ENCODE results near the gene GP1BA. TPM values are rescaled to one million over a fixed set of nuclear protein-coding genes. Genes with fewer than 3 reads are reported as not detected.

The GP1BA gene
- polyA plus RNA-seq, 1 donor (not counting 4 experiments of a cell fraction or from before 2014, with no cell fraction given): not detected

DNA sequence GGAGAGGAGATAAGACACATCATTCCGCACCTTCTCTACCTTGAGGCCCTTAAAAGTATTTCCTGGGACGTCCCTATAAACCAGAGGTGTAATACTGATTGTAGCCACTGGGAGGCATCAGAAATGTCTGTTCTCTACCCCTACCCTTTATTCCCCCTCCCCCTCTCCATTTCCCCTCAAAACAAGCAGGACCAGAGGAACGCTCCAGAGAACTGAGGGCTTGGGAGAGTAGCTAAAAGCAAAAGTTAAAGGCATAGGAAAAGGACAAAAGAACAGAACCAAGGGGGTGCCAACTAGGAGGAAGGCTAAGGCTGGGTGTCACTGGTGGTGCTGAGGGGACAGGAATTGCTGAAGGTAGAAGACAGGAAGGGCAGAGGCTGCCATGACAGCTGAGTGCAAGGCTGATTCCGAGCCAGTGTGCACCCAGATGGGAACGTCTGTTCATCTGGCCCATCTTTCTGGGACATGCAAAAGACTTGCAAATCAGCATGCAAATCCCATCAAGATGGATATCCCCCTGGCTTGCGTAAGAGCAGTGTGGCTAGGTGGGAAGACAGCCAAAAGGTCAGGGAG, 48.7 kb downstream of the GP1BA start:
- no peaks in the 10 kb centered on the region for H4K20me1 ChIP-seq (ENCODE audit: control insufficient read depth, extremely low read depth, insufficient read depth, low read length)
- no peaks in the 10 kb centered on the region for H3K27me3 ChIP-seq (ENCODE audit: control insufficient read depth, extremely low read depth, insufficient read depth, low read length)
- peaks cover 45 to 49% of the 10 kb centered on the region in 2 experiments for H3K36me3 ChIP-seq (ENCODE audit: control insufficient read depth in 2 of 2, extremely low read depth in 1 of 2, insufficient read depth in 2 of 2, low read length in 2 of 2)
- no peak overlapping the region for H3K4me3 ChIP-seq (ENCODE audit: control insufficient read depth in 2 of 3, extremely low read depth in 1 of 3, insufficient read depth in 2 of 3, low read depth in 1 of 3, low read length in 3 of 3)
- peak; percentile 74 for FAIRE-seq
- TF ChIP-seq EZH2 (IDR thresholded peaks at IDR 0.05; ENCODE audit: low read length) (no peak), CTCF (optimal IDR thresholded peaks at IDR 0.05 in 1 of 3, IDR thresholded peaks at IDR 0.05 in 1 of 3, conservative IDR thresholded peaks at IDR 0.05 in 1 of 3; ENCODE audit: extremely low read depth in 1 of 3, insufficient read depth in 2 of 3, low read length in 3 of 3) (peak; percentile 56 to 72 (median 61))
- dilution Hi-C loops (cut with MboI; ENCODE audit: extremely low pct_ligation_motif_present, low sequenced_read_pairs): no loop called here
- peaks cover 3% of the 10 kb centered on the region for H3K79me2 ChIP-seq (ENCODE audit: control insufficient read depth, insufficient read depth, low read length)
- H3K9me3 ChIP-seq (ENCODE audit: control insufficient read depth, low read depth, low read length): no peaks in the 10 kb centered on the region
- no peaks in the 10 kb centered on the region for H3K4me1 ChIP-seq (ENCODE audit: control insufficient read depth, extremely low read depth, insufficient read depth, low read length)
- DNase-seq (ENCODE audit: low read depth, low spot score): no peak
- H3K9me1 ChIP-seq (ENCODE audit: control insufficient read depth, extremely low read depth, insufficient read depth, low read length): no peaks in the 10 kb centered on the region
- H3K27ac ChIP-seq (ENCODE audit: control insufficient read depth, insufficient read depth, low read length): no peak overlapping the region
- no peak overlapping the region for H3K4me2 ChIP-seq (ENCODE audit: control insufficient read depth, extremely low read depth, insufficient read depth, low read depth, low read length)
- H3K9ac ChIP-seq (ENCODE audit: control insufficient read depth, extremely low read depth, insufficient read depth, low read length): no peak overlapping the region
- no peak overlapping the region for H2AFZ ChIP-seq (ENCODE audit: control insufficient read depth, low read length)

DNA sequence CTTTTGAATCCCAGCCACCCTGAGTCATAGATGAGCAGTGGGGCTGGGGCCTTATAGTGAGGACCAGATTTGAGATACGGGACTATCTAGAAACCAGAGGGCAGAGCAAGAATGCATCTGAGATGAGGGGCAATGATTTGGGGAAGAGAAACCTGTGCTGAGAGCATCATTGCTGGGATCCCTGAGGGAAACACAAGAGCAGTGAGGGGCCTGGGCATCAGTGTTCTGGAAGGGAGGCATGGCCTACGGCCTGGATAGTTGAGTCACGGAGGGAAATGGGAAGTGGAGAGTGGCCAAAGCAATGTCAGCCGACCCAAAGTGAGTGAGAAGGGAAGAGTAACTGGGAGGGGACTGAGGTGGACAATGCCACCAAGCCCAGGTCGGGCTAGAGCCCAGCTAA, 50.2 kb downstream of the GP1BA start:
- Histone ChIP-seq H3K9me1 (ENCODE audit: control insufficient read depth, extremely low read depth, insufficient read depth, low read length) (no peaks in the 10 kb centered on the region), H3K4me2 (ENCODE audit: control insufficient read depth, extremely low read depth, insufficient read depth, low read depth, low read length) (no peak overlapping the region), H3K36me3 (ENCODE audit: control insufficient read depth in 2 of 2, extremely low read depth in 1 of 2, insufficient read depth in 2 of 2, low read length in 2 of 2) (peaks cover 43 to 45% of the 10 kb centered on the region in 2 experiments), H3K79me2 (ENCODE audit: control insufficient read depth, insufficient read depth, low read length) (peaks cover 14% of the 10 kb centered on the region), H3K4me1 (ENCODE audit: control insufficient read depth, extremely low read depth, insufficient read depth, low read length) (peaks cover 5% of the 10 kb centered on the region), H4K20me1 (ENCODE audit: control insufficient read depth, extremely low read depth, insufficient read depth, low read length) (no peaks in the 10 kb centered on the region), H3K27ac (ENCODE audit: control insufficient read depth, insufficient read depth, low read length) (no peak overlapping the region), H3K4me3 (ENCODE audit: control insufficient read depth in 2 of 3, extremely low read depth in 1 of 3, insufficient read depth in 2 of 3, low read depth in 1 of 3, low read length in 3 of 3) (no peak overlapping the region), H3K9me3 (ENCODE audit: control insufficient read depth, low read depth, low read length) (no peaks in the 10 kb centered on the region), H3K27me3 (ENCODE audit: control insufficient read depth, extremely low read depth, insufficient read depth, low read length) (no peaks in the 10 kb centered on the region), H2AFZ (ENCODE audit: control insufficient read depth, low read length) (no peak overlapping the region), H3K9ac (ENCODE audit: control insufficient read depth, extremely low read depth, insufficient read depth, low read length) (no peak overlapping the region)
- dilution Hi-C loops (cut with MboI; ENCODE audit: extremely low pct_ligation_motif_present, low sequenced_read_pairs): no loop called here
- TF ChIP-seq EZH2 (IDR thresholded peaks at IDR 0.05; ENCODE audit: low read length) (no peak), CTCF (optimal IDR thresholded peaks at IDR 0.05 in 1 of 3, IDR thresholded peaks at IDR 0.05 in 1 of 3, conservative IDR thresholded peaks at IDR 0.05 in 1 of 3; ENCODE audit: extremely low read depth in 1 of 3, insufficient read depth in 2 of 3, low read length in 3 of 3) (no peak)
- DNase-seq (ENCODE audit: low read depth, low spot score): no peak
- FAIRE-seq: no peak

Small RNA genes lying within 50 kb of the gene (small RNA-seq; reads per million reads assigned to genes)
- 0 to 1.7 (median 0.07) reads per million in 3 experiments for gene MIR6864 (ENCODE audit: insufficient read length in 3 of 3, low read depth in 3 of 3, low replicate concordance in 1 of 3)
- 0 to 0.67 (median 0) reads per million in 3 experiments for gene MIR6865 (ENCODE audit: insufficient read length in 3 of 3, low read depth in 3 of 3, low replicate concordance in 1 of 3)

Other genes starting within 250 kb of the GP1BA start
- 5.7 to 19.7 TPM (median 8.9 TPM) in 3 replicates for gene PELP1, start 228.1 kb upstream of the GP1BA start, polyA plus RNA-seq
- gene ARRB2, start 221.6 kb upstream of the GP1BA start, polyA plus RNA-seq: 7.5 to 12.8 TPM (median 11.5 TPM) in 3 replicates
- gene MED11, start 200.8 kb upstream of the GP1BA start, polyA plus RNA-seq: 36.9 to 41.5 TPM (median 39.6 TPM) in 3 replicates
- 0.14 to 0.31 TPM (median 0.25 TPM) in 3 replicates for gene ZMYND15, start 192.4 kb upstream of the GP1BA start, polyA plus RNA-seq
- 12.8 to 15.8 TPM (median 15.7 TPM) in 3 replicates for gene CXCL16, start 192.3 kb upstream of the GP1BA start, polyA plus RNA-seq
- not detected in 3 replicates for gene TM4SF5, start 160.4 kb upstream of the GP1BA start, polyA plus RNA-seq
- 0.14 to 0.42 TPM in 2 of 3 replicates, not detected in the other for gene VMO1, start 145.9 kb upstream of the GP1BA start, polyA plus RNA-seq
- gene GLTPD2, start 143.3 kb upstream of the GP1BA start, polyA plus RNA-seq: not detected in 3 replicates
- 191 to 245 TPM (median 225 TPM) in 3 replicates for gene PSMB6, start 136.1 kb upstream of the GP1BA start, polyA plus RNA-seq
- 27.9 to 48.6 TPM (median 33.3 TPM) in 3 replicates for gene PLD2, start 125.1 kb upstream of the GP1BA start, polyA plus RNA-seq
- gene MINK1, start 98.9 kb upstream of the GP1BA start, polyA plus RNA-seq: 82.8 to 101 TPM (median 93.7 TPM) in 3 replicates
- gene C17orf107, start 32.7 kb upstream of the GP1BA start, polyA plus RNA-seq: 0.31 to 0.68 TPM (median 0.33 TPM) in 3 replicates
- gene CHRNE, start 29.2 kb upstream of the GP1BA start, polyA plus RNA-seq: 0.02 to 0.04 TPM in 2 of 3 replicates, not detected in the other
- 28.3 to 43.6 TPM (median 33.8 TPM) in 3 replicates for gene SLC25A11, start 7.8 kb downstream of the GP1BA start, polyA plus RNA-seq
- 101 to 129 TPM (median 118 TPM) in 3 replicates for gene RNF167, start 8.0 kb downstream of the GP1BA start, polyA plus RNA-seq
- 1,029 to 1,579 TPM (median 1,435 TPM) in 3 replicates for gene PFN1, start 16.3 kb downstream of the GP1BA start, polyA plus RNA-seq
- gene ENO3, start 18.8 kb downstream of the GP1BA start, polyA plus RNA-seq: 1.8 to 3.1 TPM (median 2.4 TPM) in 3 replicates
- gene SPAG7, start 35.5 kb downstream of the GP1BA start, polyA plus RNA-seq: 65.6 to 73.7 TPM (median 65.7 TPM) in 3 replicates
- 8.5 to 14.3 TPM (median 10.4 TPM) in 3 replicates for gene CAMTA2, start 55.4 kb downstream of the GP1BA start, polyA plus RNA-seq
- gene INCA1, start 65.2 kb downstream of the GP1BA start, polyA plus RNA-seq: 0.21 to 0.39 TPM (median 0.26 TPM) in 3 replicates
- gene KIF1C, start 65.7 kb downstream of the GP1BA start, polyA plus RNA-seq: 85.3 to 93.7 TPM (median 91.1 TPM) in 3 replicates
- 0.16 to 0.21 TPM (median 0.21 TPM) in 3 replicates for gene SLC52A1, start 103.1 kb downstream of the GP1BA start, polyA plus RNA-seq
- 1.6 to 4.3 TPM (median 3.0 TPM) in 3 replicates for gene ZFP3, start 146.2 kb downstream of the GP1BA start, polyA plus RNA-seq
- 4.2 to 5.2 TPM (median 4.9 TPM) in 3 replicates for gene ZNF232, start 179.6 kb downstream of the GP1BA start, polyA plus RNA-seq
- not detected in 3 replicates for gene USP6, start 183.8 kb downstream of the GP1BA start, polyA plus RNA-seq